GM12891 (cell line): ENCODE measurements around the gene LAMC2.

Experiments
- PAX5 ChIP-seq: IDR thresholded peaks from 2 replicates; pipeline ENCODE4 v1.6.1; 2011; ENCODE audit warnings: low read length, moderate library complexity, mild to moderate bottlenecking; ENCODE audit not compliant: insufficient read depth, severe bottlenecking
- POLR2A ChIP-seq: IDR thresholded peaks from 2 replicates; pipeline ENCODE4 v1.6.1; 2011; ENCODE audit warnings: low read depth, low read length, control low read depth
- POLR2AphosphoS5 ChIP-seq: IDR thresholded peaks from 2 replicates; pipeline ENCODE4 v1.6.1; 2011; ENCODE audit warnings: low read depth, low read length, control low read depth
- POU2F2 ChIP-seq: IDR thresholded peaks from 2 replicates; pipeline ENCODE4 v1.6.1; 2011; ENCODE audit warnings: low read depth, mild to moderate bottlenecking, control low read depth, low read length, moderate library complexity
- SPI1 ChIP-seq: IDR thresholded peaks from 2 replicates; pipeline ENCODE4 v1.6.1; 2011; ENCODE audit warnings: low read depth, low read length, control low read depth
- TAF1 ChIP-seq: IDR thresholded peaks from 2 replicates; pipeline ENCODE4 v1.6.1; 2011; ENCODE audit warnings: low read depth, low read length, control low read depth

DNA sequence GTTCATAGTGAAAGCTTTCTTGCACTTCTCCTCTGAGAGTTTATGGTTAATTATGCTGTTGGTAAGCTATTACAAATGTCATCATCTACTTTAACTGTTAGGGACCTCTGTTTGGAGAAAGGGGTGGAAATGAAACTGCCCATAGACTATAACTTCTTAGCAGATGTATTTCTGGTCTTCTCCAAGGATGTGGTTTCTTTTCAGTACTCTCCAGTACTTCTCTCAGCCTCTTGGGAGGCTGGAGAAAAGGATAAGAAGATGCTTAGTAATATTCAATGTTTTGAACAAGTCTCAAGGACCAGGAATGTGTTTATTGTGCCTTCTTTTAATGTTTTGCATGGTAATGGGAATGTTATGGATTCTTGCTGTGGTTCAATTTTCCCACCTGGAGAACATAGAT is 60.4 kb downstream of the LAMC2 start:
- TF ChIP-seq POLR2A (no peak), PAX5 (no peak), TAF1 (no peak), POLR2AphosphoS5 (no peak), SPI1 (no peak), POU2F2 (no peak)
